ENCODE data around the gene WNT1.

GRCh38 chr12:48969833-48970701, 8.1 kb upstream of the WNT1 start:
- TF ChIP-seq, protein P1, sequence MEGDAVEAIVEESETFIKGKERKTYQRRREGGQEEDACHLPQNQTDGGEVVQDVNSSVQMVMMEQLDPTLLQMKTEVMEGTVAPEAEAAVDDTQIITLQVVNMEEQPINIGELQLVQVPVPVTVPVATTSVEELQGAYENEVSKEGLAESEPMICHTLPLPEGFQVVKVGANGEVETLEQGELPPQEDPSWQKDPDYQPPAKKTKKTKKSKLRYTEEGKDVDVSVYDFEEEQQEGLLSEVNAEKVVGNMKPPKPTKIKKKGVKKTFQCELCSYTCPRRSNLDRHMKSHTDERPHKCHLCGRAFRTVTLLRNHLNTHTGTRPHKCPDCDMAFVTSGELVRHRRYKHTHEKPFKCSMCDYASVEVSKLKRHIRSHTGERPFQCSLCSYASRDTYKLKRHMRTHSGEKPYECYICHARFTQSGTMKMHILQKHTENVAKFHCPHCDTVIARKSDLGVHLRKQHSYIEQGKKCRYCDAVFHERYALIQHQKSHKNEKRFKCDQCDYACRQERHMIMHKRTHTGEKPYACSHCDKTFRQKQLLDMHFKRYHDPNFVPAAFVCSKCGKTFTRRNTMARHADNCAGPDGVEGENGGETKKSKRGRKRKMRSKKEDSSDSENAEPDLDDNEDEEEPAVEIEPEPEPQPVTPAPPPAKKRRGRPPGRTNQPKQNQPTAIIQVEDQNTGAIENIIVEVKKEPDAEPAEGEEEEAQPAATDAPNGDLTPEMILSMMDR (IDR thresholded peaks at IDR 0.05): peak in 3 of 12 donors; percentile 14 to 24 (median 15)
- TF ChIP-seq POLR2A (IDR thresholded peaks at IDR 0.05): no peak
